Ovary (tissue), 3 donors: ENCODE results near the gene ERN1.

Source experiments
- CTCF ChIP-seq, 3 donors: fragments of 450-650 bp in 2 of 3; fragments of 200-600 bp in 1 of 3; IDR thresholded peaks; one replicate each; pipeline versions ENCODE4 v1.5.1 to v1.8.0; 2016 to 2022; ENCODE audit warnings: antibody characterized with exemption in 3 of 3, mild to moderate bottlenecking in 1 of 3
- POLR2A ChIP-seq: fragments of 450-650 bp; IDR thresholded peaks from one replicate; pipeline ENCODE4 v1.6.1; 2017; ENCODE audit warnings: antibody characterized with exemption, mild to moderate bottlenecking, moderate library complexity
- donor health status: DM: no; HTN: no; CAD: no.

GRCh38 chr17:64115822-64116534 is 14.0 kb downstream of the ERN1 start:
- TF ChIP-seq POLR2A, result no peak
- TF ChIP-seq CTCF (IDR thresholded peaks at IDR 0.05), result no peak
